HL-60 (cell line): Measurements from ENCODE around the gene KCNT2.

Source experiments
- GABPA ChIP-seq: IDR thresholded peaks from 2 replicates; pipeline ENCODE4 v1.6.1; 2012; ENCODE audit warnings: low read depth
- POLR2AphosphoS5 ChIP-seq: IDR thresholded peaks from 2 replicates; pipeline ENCODE4 v1.6.1; 2012; ENCODE audit warnings: low read depth
- TF ChIP-seq, protein P1 (sequence below): IDR thresholded peaks from one replicate; pipeline ENCODE4 v1.5.1; 2011; ENCODE audit warnings: low read length, control low read depth, inconsistent platforms; ENCODE audit not compliant: insufficient read depth
- TF ChIP-seq, protein P2 (sequence below): IDR thresholded peaks from 2 replicates; pipeline ENCODE4 v1.6.1; 2012; ENCODE audit warnings: low read depth; ENCODE audit not compliant: insufficient replicate concordance

DNA sequence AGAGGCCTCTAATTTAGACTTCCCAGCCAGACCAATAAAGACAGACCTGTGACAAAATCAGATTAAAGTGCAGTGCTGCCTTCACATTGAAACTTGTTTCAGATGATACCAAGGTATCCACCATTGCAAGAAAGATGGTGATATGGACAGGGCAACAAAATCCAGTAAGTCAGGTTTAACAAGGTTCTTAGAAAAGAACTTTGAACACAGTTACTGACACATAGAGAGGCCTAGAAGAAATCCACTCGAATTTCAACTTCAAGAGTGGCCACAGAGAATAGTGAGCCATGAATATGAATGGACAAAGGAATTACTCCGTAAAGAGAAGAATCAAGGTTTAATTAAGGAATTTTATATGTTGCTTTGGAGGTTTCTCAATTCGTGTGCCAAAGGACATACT is 230.4 kb downstream of the KCNT2 start:
- TF ChIP-seq, protein P1, sequence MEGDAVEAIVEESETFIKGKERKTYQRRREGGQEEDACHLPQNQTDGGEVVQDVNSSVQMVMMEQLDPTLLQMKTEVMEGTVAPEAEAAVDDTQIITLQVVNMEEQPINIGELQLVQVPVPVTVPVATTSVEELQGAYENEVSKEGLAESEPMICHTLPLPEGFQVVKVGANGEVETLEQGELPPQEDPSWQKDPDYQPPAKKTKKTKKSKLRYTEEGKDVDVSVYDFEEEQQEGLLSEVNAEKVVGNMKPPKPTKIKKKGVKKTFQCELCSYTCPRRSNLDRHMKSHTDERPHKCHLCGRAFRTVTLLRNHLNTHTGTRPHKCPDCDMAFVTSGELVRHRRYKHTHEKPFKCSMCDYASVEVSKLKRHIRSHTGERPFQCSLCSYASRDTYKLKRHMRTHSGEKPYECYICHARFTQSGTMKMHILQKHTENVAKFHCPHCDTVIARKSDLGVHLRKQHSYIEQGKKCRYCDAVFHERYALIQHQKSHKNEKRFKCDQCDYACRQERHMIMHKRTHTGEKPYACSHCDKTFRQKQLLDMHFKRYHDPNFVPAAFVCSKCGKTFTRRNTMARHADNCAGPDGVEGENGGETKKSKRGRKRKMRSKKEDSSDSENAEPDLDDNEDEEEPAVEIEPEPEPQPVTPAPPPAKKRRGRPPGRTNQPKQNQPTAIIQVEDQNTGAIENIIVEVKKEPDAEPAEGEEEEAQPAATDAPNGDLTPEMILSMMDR: no peak
- TF ChIP-seq POLR2AphosphoS5 (no peak), GABPA (no peak)
- TF ChIP-seq, protein P2, sequence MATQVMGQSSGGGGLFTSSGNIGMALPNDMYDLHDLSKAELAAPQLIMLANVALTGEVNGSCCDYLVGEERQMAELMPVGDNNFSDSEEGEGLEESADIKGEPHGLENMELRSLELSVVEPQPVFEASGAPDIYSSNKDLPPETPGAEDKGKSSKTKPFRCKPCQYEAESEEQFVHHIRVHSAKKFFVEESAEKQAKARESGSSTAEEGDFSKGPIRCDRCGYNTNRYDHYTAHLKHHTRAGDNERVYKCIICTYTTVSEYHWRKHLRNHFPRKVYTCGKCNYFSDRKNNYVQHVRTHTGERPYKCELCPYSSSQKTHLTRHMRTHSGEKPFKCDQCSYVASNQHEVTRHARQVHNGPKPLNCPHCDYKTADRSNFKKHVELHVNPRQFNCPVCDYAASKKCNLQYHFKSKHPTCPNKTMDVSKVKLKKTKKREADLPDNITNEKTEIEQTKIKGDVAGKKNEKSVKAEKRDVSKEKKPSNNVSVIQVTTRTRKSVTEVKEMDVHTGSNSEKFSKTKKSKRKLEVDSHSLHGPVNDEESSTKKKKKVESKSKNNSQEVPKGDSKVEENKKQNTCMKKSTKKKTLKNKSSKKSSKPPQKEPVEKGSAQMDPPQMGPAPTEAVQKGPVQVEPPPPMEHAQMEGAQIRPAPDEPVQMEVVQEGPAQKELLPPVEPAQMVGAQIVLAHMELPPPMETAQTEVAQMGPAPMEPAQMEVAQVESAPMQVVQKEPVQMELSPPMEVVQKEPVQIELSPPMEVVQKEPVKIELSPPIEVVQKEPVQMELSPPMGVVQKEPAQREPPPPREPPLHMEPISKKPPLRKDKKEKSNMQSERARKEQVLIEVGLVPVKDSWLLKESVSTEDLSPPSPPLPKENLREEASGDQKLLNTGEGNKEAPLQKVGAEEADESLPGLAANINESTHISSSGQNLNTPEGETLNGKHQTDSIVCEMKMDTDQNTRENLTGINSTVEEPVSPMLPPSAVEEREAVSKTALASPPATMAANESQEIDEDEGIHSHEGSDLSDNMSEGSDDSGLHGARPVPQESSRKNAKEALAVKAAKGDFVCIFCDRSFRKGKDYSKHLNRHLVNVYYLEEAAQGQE: no peak
